Raji (cell line): ENCODE measurements around the gene MED27.

Experiments
- POLR2A ChIP-seq: IDR thresholded peaks from 2 replicates; pipeline ENCODE4 v1.6.1; 2011; ENCODE audit warnings: low read depth, low read length, control low read depth; ENCODE audit not compliant: insufficient read depth

The MED27 gene

GRCh38 chr9:132094314-132094791, 14.7 kb upstream of the MED27 start:
- no peak for TF ChIP-seq POLR2A

- TF ChIP-seq POLR2A = no peak
These were observed 11.1 kb upstream of the MED27 start for GRCh38 chr9:132090771-132091170.

- TF ChIP-seq POLR2A = no peak
These were observed 7.9 kb upstream of the MED27 start for GRCh38 chr9:132087438-132088030.

- no peak for TF ChIP-seq POLR2A
These were observed 2.5 kb upstream of the MED27 start for GRCh38 chr9:132082188-132082587.

GRCh38 chr9:132078699-132079356, 839 bp downstream of the MED27 start:
- no peak for TF ChIP-seq POLR2A

GRCh38 chr9:132077881-132078698, 1.6 kb downstream of the MED27 start:
- TF ChIP-seq POLR2A = no peak

- no peak for TF ChIP-seq POLR2A
These were observed 3.8 kb downstream of the MED27 start for GRCh38 chr9:132075853-132076252.

- no peak for TF ChIP-seq POLR2A
These were observed 4.9 kb downstream of the MED27 start for GRCh38 chr9:132074736-132075135.

GRCh38 chr9:132071847-132072507, 7.7 kb downstream of the MED27 start:
- TF ChIP-seq POLR2A = no peak

GRCh38 chr9:132069046-132069898, 10.4 kb downstream of the MED27 start:
- TF ChIP-seq POLR2A = no peak

GRCh38 chr9:132068605-132069004, 11.1 kb downstream of the MED27 start:
- TF ChIP-seq POLR2A = no peak

GRCh38 chr9:132066511-132066910, 13.2 kb downstream of the MED27 start:
- TF ChIP-seq POLR2A = no peak

- no peak for TF ChIP-seq POLR2A
These were observed 13.6 kb downstream of the MED27 start for GRCh38 chr9:132066057-132066456.

- no peak for TF ChIP-seq POLR2A
These were observed 16.4 kb downstream of the MED27 start for GRCh38 chr9:132063281-132063680.
